Cardiac muscle cell (in vitro differentiated cells and primary cell): ENCODE measurements around the gene HS6ST1. TPM values are rescaled to one million over a fixed set of nuclear protein-coding genes. Genes with fewer than 3 reads are reported as not detected.

ENCODE experiments used
- DNase-seq, 2 donors: peaks; one replicate each; pipeline versions ENCODE4 v3.0.0 to v3.0.0-alpha.2; 2010 to 2017; ENCODE audit warnings: low read depth in 1 of 2, low spot score in 1 of 2
- H3K27ac ChIP-seq: fragments of 200-600 bp; sonication (generic); 2 replicates; pipeline ENCODE4 v1.5.1; 2016
- H3K27me3 ChIP-seq: fragments of 200-600 bp; sonication (generic); 2 replicates; pipeline ENCODE4 v1.6.0; 2016; ENCODE audit warnings: control low read depth
- H3K36me3 ChIP-seq: fragments of 200-600 bp; sonication (generic); 2 replicates; pipeline ENCODE4 v1.5.1; 2016; ENCODE audit warnings: control low read depth
- H3K4me1 ChIP-seq: fragments of 200-600 bp; sonication (generic); 2 replicates; pipeline ENCODE4 v1.8.1; 2017; ENCODE audit warnings: low read depth, mild to moderate bottlenecking, mixed run types
- H3K4me3 ChIP-seq: fragments of 200-600 bp; sonication (generic); 2 replicates; pipeline ENCODE4 v1.5.1; 2016; ENCODE audit warnings: mild to moderate bottlenecking
- H3K9me3 ChIP-seq: fragments of 200-600 bp; sonication (generic); 2 replicates; pipeline ENCODE4 v1.5.1; 2017; ENCODE audit warnings: low read depth, mild to moderate bottlenecking, control low read depth
- CTCF ChIP-seq: IDR thresholded peaks from 2 replicates; pipeline ENCODE4 v1.5.1; 2012; ENCODE audit warnings: low read depth, mild to moderate bottlenecking, low read length
- polyA plus RNA-seq: library from polyadenylated mRNA; unstranded; fragments of >200 nt; fragmentation: Nextera tagmentation; extraction: Ambion mirVana; gene quantifications from 2 replicates; pipeline ENCODE4 v1.2.1, GENCODE V29; 2016
- total RNA-seq: library from RNA; depleted of rRNA; stranded (reverse); fragments of >200 nt; gene quantifications from 2 replicates; pipeline ENCODE4 v1.2.3, GENCODE V29; 2016

The HS6ST1 gene
- total RNA-seq (24.5 and 26.1 TPM in 2 replicates), polyA plus RNA-seq (13.8 and 22.9 TPM in 2 replicates)

GRCh38 chr2:128318776-128319464 is at the start of gene HS6ST1:
TSS of gene HS6ST1 (minus strand) at chr2:128318868. CDS start at chr2:128318563, 305 bp downstream.
- no peak for TF ChIP-seq CTCF
- peak; percentile 89 to 93 for DNase-seq
- H3K36me3 ChIP-seq = no peaks in the 10 kb centered on the region
- peaks cover 32% of the 10 kb centered on the region for H3K27me3 ChIP-seq
- no peaks in the 10 kb centered on the region for H3K4me1 ChIP-seq
- peak within 1 kb of the TSS; percentile 80 for H3K4me3 ChIP-seq
- H3K9me3 ChIP-seq = no peaks in the 10 kb centered on the region
- H3K27ac ChIP-seq = no peak within 1 kb of the TSS

GRCh38 chr2:128367601-128368359 is 49.1 kb upstream of the HS6ST1 start:
- Histone ChIP-seq H3K4me1 (peaks cover 13% of the 10 kb centered on the region), H3K4me3 (no peak overlapping the region), H3K36me3 (no peaks in the 10 kb centered on the region), H3K9me3 (no peaks in the 10 kb centered on the region), H3K27me3 (no peaks in the 10 kb centered on the region), H3K27ac (no peak overlapping the region)
- no peak for TF ChIP-seq CTCF
- DNase-seq = no peak

GRCh38 chr2:128366713-128367511 is 48.2 kb upstream of the HS6ST1 start:
- TF ChIP-seq CTCF = no peak
- Histone ChIP-seq H3K9me3 (no peaks in the 10 kb centered on the region), H3K4me3 (no peak overlapping the region), H3K27ac (no peak overlapping the region), H3K27me3 (no peaks in the 10 kb centered on the region), H3K4me1 (peaks cover 17% of the 10 kb centered on the region), H3K36me3 (no peaks in the 10 kb centered on the region)
- DNase-seq = no peak

GRCh38 chr2:128365217-128365905 is 46.7 kb upstream of the HS6ST1 start:
- no peak for TF ChIP-seq CTCF
- H3K4me1 ChIP-seq = peaks cover 17% of the 10 kb centered on the region
- no peak for DNase-seq
- H3K36me3 ChIP-seq = no peaks in the 10 kb centered on the region
- no peaks in the 10 kb centered on the region for H3K9me3 ChIP-seq
- no peaks in the 10 kb centered on the region for H3K27me3 ChIP-seq
- H3K27ac ChIP-seq = no peak overlapping the region
- H3K4me3 ChIP-seq = no peak overlapping the region

- DNase-seq = no peak
- Histone ChIP-seq H3K4me1 (peaks cover 11% of the 10 kb centered on the region), H3K4me3 (no peak overlapping the region), H3K9me3 (no peaks in the 10 kb centered on the region), H3K27me3 (no peaks in the 10 kb centered on the region), H3K36me3 (no peaks in the 10 kb centered on the region), H3K27ac (no peak overlapping the region)
- no peak for TF ChIP-seq CTCF
These were observed 45.8 kb upstream of the HS6ST1 start for GRCh38 chr2:128364441-128364911.
